IPS-NIHi11 (cell line): ENCODE results near the gene PIGV.
"Not testable (repeated sequence)": the region's sequence is repeated elsewhere in the genome, so short reads cannot be mapped to it uniquely, and the experiment has no call there.

Experiments used
- DNase-seq: peaks from one replicate; pipeline ENCODE4 v3.0.0; 2012; ENCODE audit warnings: mixed read lengths, low spot score

Gene PIGV

DNA sequence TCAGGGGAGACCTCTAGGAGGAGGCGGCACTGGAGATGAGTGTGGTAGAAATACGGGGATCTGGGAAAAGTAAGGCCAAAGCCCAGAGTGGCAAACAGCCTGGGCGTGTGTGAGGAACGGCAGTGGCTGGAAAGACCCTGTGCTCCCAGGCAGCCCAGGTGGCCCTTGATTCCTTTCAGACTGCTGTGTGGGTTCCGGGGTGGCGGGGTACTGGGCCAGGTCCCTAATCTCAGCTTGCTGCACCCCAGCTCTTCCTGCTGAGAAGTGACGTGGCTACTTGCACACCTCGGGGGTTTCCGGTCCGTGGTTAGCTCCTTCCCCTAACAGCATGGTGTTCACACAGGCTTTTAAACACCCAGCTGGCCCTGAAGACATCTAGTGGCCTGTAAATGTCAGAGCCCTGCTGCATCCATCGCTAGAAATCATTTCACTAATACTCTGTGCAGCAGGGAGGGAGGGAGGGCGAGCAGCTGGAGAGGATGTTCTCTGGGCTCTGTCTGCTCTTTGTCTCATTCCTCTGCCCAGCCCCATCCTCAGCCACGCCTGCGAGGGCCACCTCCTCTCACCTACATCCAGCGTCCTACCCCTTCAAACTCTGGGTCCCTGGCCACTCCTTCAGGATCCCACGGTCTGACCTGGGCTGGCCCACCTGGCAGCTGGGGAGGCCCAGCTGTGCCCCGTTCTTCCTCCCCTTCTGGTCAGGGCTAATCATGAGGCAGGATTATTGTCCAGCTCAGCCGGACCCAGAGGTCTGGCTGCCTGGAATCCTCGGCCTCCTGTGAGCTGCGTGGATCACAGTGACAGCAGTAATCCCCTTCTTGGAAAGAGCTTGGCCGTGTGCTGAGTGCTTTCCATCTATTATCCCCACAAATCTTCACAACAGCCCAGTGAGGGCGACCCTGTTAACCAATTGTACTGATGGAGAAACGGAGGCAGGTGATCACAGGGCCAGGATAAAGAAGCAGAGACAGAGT is 46.0 kb downstream of the PIGV start:
- no peak for DNase-seq

DNA sequence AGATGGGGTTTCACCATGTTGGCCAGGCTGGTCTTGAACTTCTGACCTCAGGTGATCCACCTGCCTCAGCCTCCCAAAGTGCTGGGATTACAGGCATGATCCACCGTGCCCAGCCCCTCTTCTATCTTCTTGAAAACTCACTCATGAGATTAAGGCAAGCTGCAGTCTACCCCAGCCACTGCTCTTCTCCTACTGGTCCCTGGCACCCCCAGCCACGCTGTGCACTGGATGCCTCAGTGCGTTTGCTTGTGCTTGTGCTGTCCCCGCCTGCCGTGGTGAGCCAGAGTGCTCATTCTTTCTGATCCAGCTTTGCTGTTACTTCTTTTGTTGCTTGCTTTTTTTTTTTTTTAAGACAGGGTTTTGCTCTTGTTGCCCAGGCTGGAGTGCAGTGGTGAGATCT is 49.9 kb downstream of the PIGV start:
- DNase-seq, result not testable (repeated sequence)

DNA sequence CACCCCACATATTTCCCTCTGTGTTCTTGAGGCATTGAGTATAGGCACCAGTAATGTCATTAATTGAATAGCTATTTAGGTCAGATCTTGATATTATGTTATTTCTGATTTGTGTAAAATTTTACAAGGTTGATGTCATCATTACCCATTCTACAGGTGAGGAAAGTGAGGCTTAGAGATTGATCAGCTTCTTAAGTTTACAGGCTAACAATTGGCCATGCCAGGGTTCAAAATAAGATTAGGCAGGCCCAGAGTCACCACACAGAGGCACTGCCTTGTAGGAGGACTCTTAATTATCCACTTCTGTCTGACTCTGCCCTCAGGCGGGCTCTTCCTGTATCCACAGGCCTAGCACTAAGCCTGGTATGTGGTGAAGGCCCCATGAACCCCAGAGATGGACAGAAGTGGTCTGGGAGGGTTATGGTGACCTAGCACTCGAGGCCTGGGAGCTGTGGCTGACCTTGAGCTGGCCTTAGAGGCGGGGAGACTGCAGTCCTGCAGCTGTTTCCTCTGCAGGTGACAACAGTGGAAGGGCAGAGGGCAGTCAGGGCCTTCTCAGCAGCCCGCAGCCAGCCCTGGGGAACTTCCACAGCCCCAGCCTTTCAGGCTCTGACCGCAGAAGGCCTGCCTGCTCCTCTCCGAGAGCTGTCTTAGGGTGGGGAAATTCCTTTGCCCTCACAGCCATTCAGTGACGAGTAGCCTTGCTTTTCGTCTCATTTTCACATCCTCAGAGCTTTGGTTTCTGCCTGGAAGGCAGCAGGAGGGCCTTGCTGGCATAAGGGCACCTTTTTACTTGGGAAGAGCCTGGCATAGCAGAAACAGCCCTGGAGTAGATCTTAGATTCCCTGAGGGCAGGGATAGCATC is 51.0 kb downstream of the PIGV start:
- DNase-seq, result no peak

DNA sequence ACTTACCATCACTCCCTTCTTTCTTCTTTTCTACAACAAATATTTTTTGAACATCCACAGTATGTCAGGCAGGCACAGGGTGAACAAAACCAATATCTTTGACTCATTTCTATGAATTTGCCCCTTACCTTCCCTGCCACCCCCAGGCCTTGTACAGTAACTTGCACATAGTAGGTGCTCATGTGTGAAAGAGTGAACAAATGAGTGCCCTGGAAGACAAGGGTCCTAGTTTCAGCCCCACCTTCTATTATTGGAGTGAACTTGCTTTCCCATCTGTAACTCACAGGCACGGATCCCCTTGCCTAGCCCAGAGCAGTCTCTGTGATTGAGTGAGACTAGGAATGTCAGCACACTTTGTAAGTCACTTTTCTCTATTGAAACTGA is 51.6 kb downstream of the PIGV start:
- no peak for DNase-seq

DNA sequence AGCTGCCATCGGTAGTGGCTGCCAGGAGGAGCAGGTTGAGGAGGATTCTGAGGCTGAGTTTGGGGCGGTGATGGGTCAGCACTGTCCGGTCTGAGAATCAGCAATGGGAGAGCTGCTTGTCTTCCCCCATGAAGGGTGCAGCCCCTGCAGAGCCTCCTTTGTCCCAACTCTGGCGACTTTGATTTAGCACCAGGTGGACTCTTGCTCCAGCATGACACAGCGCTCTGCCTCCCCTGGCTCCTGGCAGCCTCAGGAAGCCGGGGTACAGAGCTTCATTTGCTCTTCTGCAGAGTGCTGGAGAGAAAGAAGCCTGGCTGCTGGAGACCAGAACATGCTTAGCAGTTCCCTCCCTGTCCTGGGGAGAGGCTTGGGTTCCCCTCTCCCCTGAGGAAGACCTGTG is 52.0 kb downstream of the PIGV start:
- no peak for DNase-seq

DNA sequence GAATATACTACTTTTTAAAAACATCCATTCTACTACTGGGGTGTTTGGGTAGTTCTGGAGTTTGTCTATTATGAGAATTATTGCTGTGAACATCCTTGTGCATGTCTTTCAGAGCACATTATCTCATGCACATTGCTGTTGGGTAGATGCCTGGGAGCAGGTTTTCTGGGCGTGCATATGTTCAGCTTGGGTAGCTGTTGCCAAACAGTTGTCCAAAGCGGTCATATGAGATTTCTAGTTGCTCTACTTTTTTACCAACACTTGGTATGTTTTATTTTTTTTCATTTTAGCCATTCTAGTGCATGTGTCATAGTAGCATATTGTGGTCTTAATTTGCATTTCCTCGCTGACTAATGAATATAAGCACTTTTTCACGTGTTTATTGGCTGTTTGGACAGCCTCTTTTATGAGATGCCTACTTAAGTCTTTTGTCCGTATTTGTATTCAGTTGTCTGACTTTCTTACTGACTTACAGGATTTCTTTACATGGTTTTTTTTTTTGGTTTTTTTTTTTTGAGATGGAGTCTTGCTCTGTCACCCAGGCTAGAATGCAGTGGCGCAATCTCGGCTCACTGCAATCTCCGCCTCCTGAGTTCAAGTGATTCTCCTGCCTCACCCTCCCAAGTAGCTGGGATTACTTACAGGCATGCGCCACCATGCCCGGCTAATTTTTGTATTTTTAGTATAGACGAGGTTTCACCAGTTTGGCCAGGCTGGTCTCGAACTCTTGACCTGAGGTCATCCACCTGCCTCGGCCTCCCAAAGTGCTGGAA is 56.9 kb downstream of the PIGV start:
- DNase-seq, result no peak

DNA sequence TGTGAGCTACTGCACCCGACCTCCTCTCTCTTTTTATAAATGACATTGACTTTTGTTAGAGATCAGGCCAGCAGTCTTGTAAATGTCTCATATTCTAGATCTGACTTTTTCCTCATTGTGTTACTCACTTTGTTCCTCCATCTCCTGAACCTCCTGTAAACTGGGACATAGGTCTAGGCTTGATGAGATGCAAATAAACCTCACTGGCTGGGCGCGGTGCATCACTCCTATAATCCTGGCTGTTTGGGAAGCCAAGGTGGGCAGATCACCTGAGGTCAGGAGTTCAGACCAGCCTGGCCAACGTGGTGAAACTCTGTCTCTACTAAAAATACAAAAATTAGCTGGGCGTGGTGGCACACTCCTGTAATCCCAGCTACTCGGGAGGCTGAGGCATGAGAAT is 60.1 kb downstream of the PIGV start:
- DNase-seq, result not testable (repeated sequence)
